Stimulated activated naive B cell treated with anti-CD40 and anti-IgM and Interleukin-4, amounts not matched to agents 10 μg/mL and 1 μg/mL and 100 μg/mL, for 72 hours (primary cell): ENCODE results near the gene RTTN.
"Not testable (repeated sequence)": the region's sequence is repeated elsewhere in the genome, so short reads cannot be mapped to it uniquely, and the experiment has no call there.

Source experiments
- ATAC-seq, 2 donors: fragments of 150-1000 bp; cut with Tn5 transposase; replicated peaks; 2 replicates each; pipeline ENCODE4 v1.10.0; 2021; ENCODE audit warnings: moderate library complexity in 1 of 2
- DNase-seq: peaks from one replicate; pipeline ENCODE4 v3.0.0; 2021
- H3K27ac Mint-ChIP-seq: one replicate; pipeline ENCODE4 v1.8.0; 2022; ENCODE audit warnings: mild to moderate bottlenecking, mixed read lengths
- H3K27me3 Mint-ChIP-seq, 2 donors: one replicate each; pipeline ENCODE4 v1.8.0; 2022; ENCODE audit warnings: mixed read lengths in 2 of 2
- H3K36me3 Mint-ChIP-seq, 2 donors: one replicate each; pipeline ENCODE4 v1.8.0; 2022; ENCODE audit warnings: mixed read lengths in 2 of 2, mild to moderate bottlenecking in 1 of 2
- H3K4me1 Mint-ChIP-seq, 2 donors: one replicate each; pipeline ENCODE4 v1.8.0; 2022; ENCODE audit warnings: mixed read lengths in 2 of 2, mild to moderate bottlenecking in 1 of 2
- H3K4me3 Mint-ChIP-seq, 2 donors: one replicate each; pipeline ENCODE4 v1.8.0; 2022; ENCODE audit warnings: mild to moderate bottlenecking in 2 of 2, mixed read lengths in 2 of 2, moderate library complexity in 1 of 2
- H3K9me3 Mint-ChIP-seq, 2 donors: one replicate each; pipeline ENCODE4 v1.8.0; 2022; ENCODE audit warnings: mixed read lengths in 2 of 2, mild to moderate bottlenecking in 1 of 2

The RTTN gene, protein sequence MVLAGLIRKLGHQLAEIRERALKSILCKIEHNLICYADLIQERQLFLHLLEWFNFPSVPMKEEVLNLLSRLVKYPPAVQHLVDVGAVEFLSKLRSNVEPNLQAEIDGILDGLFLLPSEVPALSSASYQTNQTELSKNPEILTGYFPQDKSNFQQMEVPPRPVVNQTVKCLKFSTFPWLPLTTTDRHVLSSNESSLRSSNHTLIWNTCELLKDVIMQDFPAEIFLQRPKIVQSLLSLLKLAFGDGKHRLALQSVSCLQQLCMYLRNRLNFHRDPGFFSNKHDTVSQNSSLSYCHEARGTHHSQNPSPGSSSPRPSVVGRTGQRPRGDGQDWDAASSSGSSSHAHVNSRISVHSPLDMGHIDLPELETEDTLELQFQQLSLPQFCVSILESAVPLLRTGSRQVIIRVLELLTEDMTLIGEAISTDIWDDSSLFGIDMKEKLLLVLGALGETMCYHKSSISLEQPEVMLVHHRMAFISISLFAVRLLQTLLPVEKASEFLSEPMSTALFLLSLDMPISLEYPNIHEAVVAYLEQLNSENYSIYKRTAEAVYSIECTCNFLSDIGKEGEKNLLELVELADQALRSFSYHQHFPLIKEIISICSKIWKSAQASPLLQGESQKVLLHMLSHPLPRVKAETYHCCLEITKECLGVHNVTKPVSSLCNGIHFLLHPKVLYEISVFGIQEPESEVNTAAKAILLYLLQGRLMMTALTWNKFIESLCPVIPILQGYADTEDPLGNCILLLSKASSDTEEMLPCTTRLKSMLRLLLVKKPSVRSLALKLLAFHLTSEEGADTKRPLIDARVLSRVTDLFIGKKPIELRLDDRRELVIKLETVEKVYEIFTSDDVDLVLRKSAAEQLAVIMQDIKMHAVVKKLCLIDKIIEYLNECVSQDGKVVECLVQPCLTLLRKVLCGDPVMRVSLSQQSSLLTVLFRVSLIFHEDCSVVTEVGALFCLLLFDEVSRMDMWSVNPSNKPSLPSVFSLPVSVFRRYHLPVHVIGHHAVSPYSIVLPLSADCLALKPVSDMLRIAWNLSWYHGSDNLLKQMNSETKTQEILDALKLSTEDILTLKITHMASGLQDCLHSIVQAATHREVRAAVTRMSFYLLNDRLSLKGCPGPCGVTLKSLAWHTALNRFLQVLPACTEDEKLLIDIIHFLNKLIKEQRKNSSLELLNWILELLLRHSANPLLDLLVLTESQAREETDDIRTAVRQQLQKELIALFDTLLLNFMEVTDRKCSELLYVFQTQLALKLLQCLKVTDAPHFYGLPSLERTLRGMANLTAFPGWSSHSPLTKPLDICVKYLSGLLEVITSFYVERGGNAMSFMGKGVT (N-terminal part only)

GRCh38 chr18:70205421-70206397, at the start of gene RTTN:
Gene RTTN, minus strand, starts transcription at chr18:70205687. Its CDS starts 29 bp downstream, at chr18:70205658.
- Mint-ChIP-seq H3K4me3 (peak within 1 kb of the TSS; percentile 86 to 97), H3K27ac (peak within 1 kb of the TSS; percentile 99), H3K27me3 (peaks cover 0 to 3% of the 10 kb centered on the region in 2 donors), H3K9me3 (no peaks in the 10 kb centered on the region), H3K4me1 (peaks cover 5 to 12% of the 10 kb centered on the region in 2 donors), H3K36me3 (peaks cover 8% of the 10 kb centered on the region in 2 donors)
- DNase-seq (peak; percentile 93), ATAC-seq (peak; percentile 97 to 98)

DNA sequence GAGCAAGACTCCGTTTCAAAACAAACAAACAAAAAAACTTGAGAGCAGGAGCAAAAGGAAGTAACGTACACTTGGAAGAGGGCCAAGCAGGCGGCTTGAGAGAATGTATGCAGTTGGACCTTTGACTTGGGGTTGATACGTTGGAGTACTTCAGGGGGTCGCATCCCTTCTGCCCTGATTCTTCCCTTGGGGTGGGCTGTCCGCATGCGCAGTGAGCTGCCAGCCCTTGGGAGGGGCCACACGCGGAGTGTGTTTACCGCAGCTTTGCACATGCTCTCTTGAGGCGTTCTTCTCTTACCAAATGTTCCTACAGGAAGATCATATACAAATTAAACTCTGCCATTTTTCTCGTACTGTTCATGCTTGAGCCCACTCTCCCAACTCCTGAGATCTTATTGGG, 45.3 kb upstream of the RTTN start:
- H3K27me3 Mint-ChIP-seq: no peaks in the 10 kb centered on the region
- H3K36me3 Mint-ChIP-seq: no peaks in the 10 kb centered on the region
- ATAC-seq (no peak), DNase-seq (no peak)
- no peak overlapping the region for H3K4me3 Mint-ChIP-seq
- H3K27ac Mint-ChIP-seq: no peak overlapping the region
- H3K9me3 Mint-ChIP-seq: peaks cover 0 to 3% of the 10 kb centered on the region in 2 donors
- H3K4me1 Mint-ChIP-seq: no peaks in the 10 kb centered on the region

GRCh38 chr18:70249861-70250260, 44.4 kb upstream of the RTTN start:
- ATAC-seq, H3K27ac Mint-ChIP-seq, H3K27me3 Mint-ChIP-seq, H3K4me3 Mint-ChIP-seq, H3K4me1 Mint-ChIP-seq, H3K36me3 Mint-ChIP-seq, DNase-seq, H3K9me3 Mint-ChIP-seq: not testable (repeated sequence)

DNA sequence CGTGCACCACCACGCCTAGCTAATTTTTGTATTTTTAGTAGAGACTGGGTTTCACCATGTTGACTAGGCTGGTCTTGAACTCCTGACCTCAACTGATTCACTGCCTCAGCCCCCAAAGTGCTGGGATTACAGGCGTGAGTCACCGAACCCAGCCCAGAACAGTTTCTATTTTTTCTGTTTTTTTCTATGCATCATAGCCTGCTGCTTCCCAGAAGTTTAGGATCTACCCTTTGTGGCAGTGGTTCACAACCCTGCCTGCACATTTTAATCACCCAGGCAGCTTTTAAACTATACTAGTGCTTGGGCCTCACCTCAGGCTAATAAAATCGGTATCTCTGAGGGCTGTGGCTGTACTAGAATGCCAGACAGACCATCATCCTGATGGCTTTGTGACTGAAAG, 43.6 kb upstream of the RTTN start:
- no peak for ATAC-seq
- H3K4me3 Mint-ChIP-seq: no peak overlapping the region
- peaks cover 0 to 3% of the 10 kb centered on the region in 2 donors for H3K9me3 Mint-ChIP-seq
- no peaks in the 10 kb centered on the region for H3K4me1 Mint-ChIP-seq
- H3K27ac Mint-ChIP-seq: no peak overlapping the region
- no peaks in the 10 kb centered on the region for H3K27me3 Mint-ChIP-seq
- H3K36me3 Mint-ChIP-seq: no peaks in the 10 kb centered on the region
- DNase-seq: no peak

DNA sequence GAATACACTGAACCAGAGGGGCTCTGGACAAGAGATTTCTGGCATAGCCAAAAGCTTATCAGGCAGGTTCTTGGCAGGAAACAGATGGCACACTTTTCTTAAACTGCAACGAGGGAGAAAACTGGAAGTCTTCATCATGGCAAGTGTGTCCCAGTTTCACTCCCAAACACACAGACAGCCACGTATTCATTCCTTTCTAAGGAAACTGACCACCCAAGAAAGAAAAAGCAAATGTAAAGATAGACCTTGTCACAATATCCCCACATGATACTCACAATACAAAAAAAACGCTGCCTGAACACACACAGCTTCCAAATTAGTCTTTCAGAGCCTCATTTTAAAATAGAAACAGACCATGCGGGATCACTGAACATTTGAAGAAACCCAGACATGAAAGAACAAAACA, 40.6 kb upstream of the RTTN start:
- Mint-ChIP-seq H3K4me3 (no peak overlapping the region), H3K36me3 (no peaks in the 10 kb centered on the region), H3K27me3 (no peaks in the 10 kb centered on the region), H3K4me1 (no peaks in the 10 kb centered on the region), H3K27ac (no peak overlapping the region), H3K9me3 (peaks cover 0 to 3% of the 10 kb centered on the region in 2 donors)
- ATAC-seq: no peak
- no peak for DNase-seq

DNA sequence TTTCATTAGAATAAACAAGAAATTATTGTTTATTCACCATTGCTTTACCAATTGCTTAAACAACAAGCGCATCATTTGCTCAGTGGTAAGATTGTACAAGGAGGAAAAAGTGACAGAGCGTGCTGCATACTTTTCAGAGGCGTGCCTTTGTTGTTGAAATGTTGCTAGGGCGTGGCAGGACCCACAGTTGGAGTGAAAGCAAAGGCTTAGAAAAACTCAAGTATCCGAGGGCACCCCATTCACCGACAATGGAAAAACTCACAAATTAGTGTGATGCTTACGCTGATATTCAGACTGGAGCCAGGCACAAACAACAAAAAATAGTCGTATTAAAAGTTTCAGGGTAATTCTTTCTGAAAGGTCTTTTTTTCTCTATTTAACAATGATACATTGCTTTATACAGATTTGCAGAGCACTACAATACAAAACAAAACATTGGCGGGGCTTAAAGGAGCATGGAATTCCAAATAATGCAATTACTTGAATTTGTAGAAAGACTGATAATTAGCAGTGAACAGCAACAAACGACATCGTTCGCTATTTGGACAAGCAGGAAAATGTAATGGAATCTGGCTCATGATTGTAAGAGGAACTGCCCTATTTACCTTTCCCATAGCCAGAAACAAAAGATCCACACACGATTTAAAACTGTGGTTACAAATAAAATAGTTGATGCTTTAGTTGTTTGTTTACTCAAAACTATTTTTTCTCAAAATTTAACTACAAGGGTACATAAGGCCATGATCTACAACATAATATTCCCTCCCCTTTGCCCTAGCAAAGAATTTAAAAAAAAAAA, 37.8 kb upstream of the RTTN start:
- no peak for DNase-seq
- peaks cover 4 to 6% of the 10 kb centered on the region in 2 donors for H3K27me3 Mint-ChIP-seq
- peaks cover 0 to 2% of the 10 kb centered on the region in 2 donors for H3K9me3 Mint-ChIP-seq
- H3K27ac Mint-ChIP-seq: no peak overlapping the region
- H3K4me1 Mint-ChIP-seq: no peaks in the 10 kb centered on the region
- no peaks in the 10 kb centered on the region for H3K36me3 Mint-ChIP-seq
- ATAC-seq: no peak
- H3K4me3 Mint-ChIP-seq: no peak overlapping the region

DNA sequence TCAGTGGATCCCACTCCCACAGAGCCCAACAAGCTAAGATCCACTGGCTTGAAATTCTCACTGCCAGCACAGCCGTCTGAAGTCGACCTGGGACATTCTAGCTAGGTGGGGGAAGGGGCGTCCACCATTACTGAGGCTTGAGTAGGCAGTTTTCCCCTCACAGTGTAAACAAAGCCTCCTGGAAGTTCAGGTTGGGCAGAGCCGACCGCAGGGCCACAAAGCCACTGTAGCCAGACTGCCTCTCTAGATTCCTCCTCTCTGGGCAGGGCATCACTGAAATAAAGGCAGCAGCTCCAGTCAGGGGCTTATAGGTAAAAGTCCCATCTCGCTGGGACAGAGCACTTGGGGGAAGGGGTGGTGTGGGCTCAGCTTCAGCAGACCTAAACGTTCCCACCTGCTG, 31.4 kb upstream of the RTTN start:
- H3K27ac Mint-ChIP-seq, H3K9me3 Mint-ChIP-seq, H3K4me3 Mint-ChIP-seq, H3K4me1 Mint-ChIP-seq, H3K36me3 Mint-ChIP-seq, ATAC-seq, DNase-seq: not testable (repeated sequence)
- peaks cover 13 to 28% of the 10 kb centered on the region in 2 donors for H3K27me3 Mint-ChIP-seq

- H3K4me3 Mint-ChIP-seq: no peak overlapping the region
- peaks cover 21 to 39% of the 10 kb centered on the region in 2 donors for H3K27me3 Mint-ChIP-seq
- DNase-seq (no peak), ATAC-seq (no peak)
- H3K9me3 Mint-ChIP-seq: peaks cover 0 to 2% of the 10 kb centered on the region in 2 donors
- H3K4me1 Mint-ChIP-seq: no peaks in the 10 kb centered on the region
- H3K36me3 Mint-ChIP-seq: no peaks in the 10 kb centered on the region
- H3K27ac Mint-ChIP-seq: no peak overlapping the region
Measured at GRCh38 chr18:70235478-70235877, 30.0 kb upstream of the RTTN start.

DNA sequence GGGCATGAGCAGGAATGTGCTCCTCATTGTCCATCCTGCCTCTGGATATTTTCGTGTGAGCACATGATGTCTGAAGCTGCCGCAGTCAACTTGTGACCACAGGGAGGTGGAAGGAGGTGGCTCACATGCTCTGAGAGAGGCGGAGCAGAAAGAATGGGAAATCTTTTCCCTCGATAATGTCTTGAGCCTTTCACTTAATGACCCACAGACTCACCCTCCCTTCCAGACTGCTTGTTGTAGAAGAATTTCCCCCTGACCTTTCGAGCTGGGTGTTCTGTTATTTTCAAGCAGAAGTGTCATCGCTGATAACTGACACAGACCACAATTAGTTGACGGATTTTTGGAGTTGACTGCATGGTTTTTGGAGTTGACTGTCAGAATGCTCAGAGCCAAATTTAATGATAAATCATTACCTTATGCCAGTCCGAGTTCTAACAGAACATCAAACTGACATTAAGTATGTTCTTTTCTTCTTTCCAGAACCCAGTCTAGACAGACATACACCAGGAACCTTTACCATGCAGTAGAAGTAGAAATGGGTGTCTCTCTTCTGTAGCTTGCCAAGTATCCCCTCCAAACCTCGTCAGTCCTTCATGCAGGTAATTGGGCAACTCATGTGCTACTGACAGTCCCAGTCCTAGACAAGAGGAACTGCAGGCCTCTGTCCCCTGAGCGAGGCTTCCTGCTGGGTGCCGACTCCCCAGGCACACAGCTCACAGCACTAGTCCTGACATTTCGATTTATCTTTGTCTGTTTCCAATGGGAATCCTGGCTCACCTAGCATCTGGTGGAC, 29.4 kb upstream of the RTTN start:
- H3K9me3 Mint-ChIP-seq: peaks cover under 1 to 2% of the 10 kb centered on the region in 2 donors
- H3K27ac Mint-ChIP-seq: no peak overlapping the region
- H3K27me3 Mint-ChIP-seq: peaks cover 23 to 44% of the 10 kb centered on the region in 2 donors
- no peaks in the 10 kb centered on the region for H3K4me1 Mint-ChIP-seq
- DNase-seq (no peak), ATAC-seq (peak in 1 of 2 donors; percentile 22)
- no peak overlapping the region for H3K4me3 Mint-ChIP-seq
- no peaks in the 10 kb centered on the region for H3K36me3 Mint-ChIP-seq

GRCh38 chr18:70233974-70234373, 28.5 kb upstream of the RTTN start:
- H3K27me3 Mint-ChIP-seq: peaks cover 19 to 48% of the 10 kb centered on the region in 2 donors
- peaks cover 2 to 4% of the 10 kb centered on the region in 2 donors for H3K9me3 Mint-ChIP-seq
- H3K4me1 Mint-ChIP-seq: no peaks in the 10 kb centered on the region
- H3K27ac Mint-ChIP-seq: no peak overlapping the region
- no peak overlapping the region for H3K4me3 Mint-ChIP-seq
- no peak for DNase-seq
- no peak for ATAC-seq
- no peaks in the 10 kb centered on the region for H3K36me3 Mint-ChIP-seq

DNA sequence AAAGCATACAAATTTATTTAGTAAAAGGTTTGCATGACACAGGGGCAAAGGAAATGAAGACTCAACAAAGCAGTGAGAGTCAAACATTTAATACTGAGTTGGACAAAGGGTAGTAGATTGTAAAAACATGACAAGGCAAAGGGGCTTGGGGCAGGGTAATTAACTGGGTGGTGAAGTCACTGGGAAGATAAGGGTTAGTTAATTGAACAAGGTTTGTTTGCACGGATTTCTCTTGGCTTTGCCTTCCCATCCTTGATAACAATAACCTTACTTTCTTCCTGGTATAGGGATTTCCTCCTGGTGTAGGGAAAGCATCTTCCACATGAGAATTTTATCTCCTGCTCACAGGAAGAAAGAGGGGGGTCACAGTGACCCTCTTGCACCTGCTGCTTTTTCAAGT, 26.8 kb upstream of the RTTN start:
- H3K4me3 Mint-ChIP-seq: no peak overlapping the region
- peaks cover 6 to 7% of the 10 kb centered on the region in 2 donors for H3K9me3 Mint-ChIP-seq
- DNase-seq: no peak
- H3K36me3 Mint-ChIP-seq: no peaks in the 10 kb centered on the region
- no peak for ATAC-seq
- peaks cover 18 to 44% of the 10 kb centered on the region in 2 donors for H3K27me3 Mint-ChIP-seq
- H3K27ac Mint-ChIP-seq: no peak overlapping the region
- peaks cover 0 to 6% of the 10 kb centered on the region in 2 donors for H3K4me1 Mint-ChIP-seq

DNA sequence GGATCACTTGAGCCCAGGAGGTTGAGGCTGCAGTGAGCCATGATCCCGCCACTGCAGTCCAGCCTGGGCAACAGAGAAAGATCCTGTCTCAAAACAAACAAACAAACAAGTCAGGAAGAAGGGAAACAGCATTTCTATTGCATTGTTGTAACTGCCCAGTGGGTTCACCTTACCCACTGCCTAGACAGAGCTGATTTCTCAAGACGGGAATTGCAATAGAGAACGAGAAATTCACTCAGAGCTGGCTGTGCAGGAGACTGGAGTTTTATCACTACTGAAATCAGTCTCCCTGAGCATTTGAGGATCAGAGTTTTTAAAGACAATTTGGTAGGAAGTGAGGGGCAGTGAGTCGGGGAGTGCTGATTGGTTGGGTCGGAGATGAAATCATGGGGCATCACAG, 24.2 kb upstream of the RTTN start:
- Mint-ChIP-seq H3K27me3 (peaks cover 18 to 28% of the 10 kb centered on the region in 2 donors), H3K27ac (no peak overlapping the region), H3K9me3 (peaks cover 9 to 10% of the 10 kb centered on the region in 2 donors), H3K36me3 (no peaks in the 10 kb centered on the region), H3K4me3 (no peak overlapping the region), H3K4me1 (peaks cover 0 to 6% of the 10 kb centered on the region in 2 donors)
- no peak for ATAC-seq
- no peak for DNase-seq
